HCT116 (cell line): Measurements from ENCODE around the gene ORC6.

Experiments
- CTCF ChIP-seq, 3 experiments: fragments of 200-600 bp in 1 of 3; sonication (generic) in 1 of 3; IDR thresholded peaks in 2 of 3; conservative IDR thresholded peaks in 1 of 3; 2 replicates each; pipeline ENCODE4 v1.5.1; 2012 to 2017; ENCODE audit warnings: low read depth in 2 of 3, low read length in 2 of 3, antibody characterized with exemption in 1 of 3, borderline replicate concordance in 1 of 3, control low read depth in 1 of 3, mild to moderate bottlenecking in 1 of 3, mixed read lengths in 1 of 3, mixed run types in 1 of 3, moderate library complexity in 1 of 3; ENCODE audit not compliant: insufficient read depth in 1 of 3
- ELF1 ChIP-seq: IDR thresholded peaks from 2 replicates; pipeline ENCODE4 v1.6.1; 2012; ENCODE audit warnings: low read depth, borderline replicate concordance
- EZH2 ChIP-seq: fragments of 200-600 bp; sonication (generic); IDR thresholded peaks from 2 replicates; pipeline ENCODE4 v1.6.1; 2017; ENCODE audit warnings: antibody characterized with exemption, mixed run types
- EZH2phosphoT487 ChIP-seq: fragments of 200-600 bp; IDR thresholded peaks from 2 replicates; pipeline ENCODE4 v1.6.1; 2018; ENCODE audit warnings: antibody characterized with exemption, borderline replicate concordance
- FOSL1 ChIP-seq: IDR thresholded peaks from 2 replicates; pipeline ENCODE4 v1.6.1; 2012; ENCODE audit warnings: low read depth
- JUND ChIP-seq: IDR thresholded peaks from 2 replicates; pipeline ENCODE4 v1.6.1; 2012
- MAX ChIP-seq: IDR thresholded peaks from 2 replicates; pipeline ENCODE4 v1.6.1; 2012
- POLR2A ChIP-seq: IDR thresholded peaks from 2 replicates; pipeline ENCODE4 v1.7.0; 2011; ENCODE audit warnings: borderline replicate concordance; ENCODE audit not compliant: insufficient read depth, insufficient read length; ENCODE audit errors: extremely low read depth
- POLR2AphosphoS5 ChIP-seq: IDR thresholded peaks from 2 replicates; pipeline ENCODE4 v1.6.1; 2011; ENCODE audit warnings: mild to moderate bottlenecking, low read depth, low read length, moderate library complexity
- RAD21 ChIP-seq: IDR thresholded peaks from 2 replicates; pipeline ENCODE4 v1.6.1; 2012; ENCODE audit warnings: low read depth, mild to moderate bottlenecking
- SRF ChIP-seq: IDR thresholded peaks from 2 replicates; pipeline ENCODE4 v1.6.1; 2012; ENCODE audit warnings: low read depth
- TF ChIP-seq, protein P1 (sequence below): IDR thresholded peaks from 2 replicates; pipeline ENCODE4 v1.6.1; 2012; ENCODE audit warnings: low read depth

DNA sequence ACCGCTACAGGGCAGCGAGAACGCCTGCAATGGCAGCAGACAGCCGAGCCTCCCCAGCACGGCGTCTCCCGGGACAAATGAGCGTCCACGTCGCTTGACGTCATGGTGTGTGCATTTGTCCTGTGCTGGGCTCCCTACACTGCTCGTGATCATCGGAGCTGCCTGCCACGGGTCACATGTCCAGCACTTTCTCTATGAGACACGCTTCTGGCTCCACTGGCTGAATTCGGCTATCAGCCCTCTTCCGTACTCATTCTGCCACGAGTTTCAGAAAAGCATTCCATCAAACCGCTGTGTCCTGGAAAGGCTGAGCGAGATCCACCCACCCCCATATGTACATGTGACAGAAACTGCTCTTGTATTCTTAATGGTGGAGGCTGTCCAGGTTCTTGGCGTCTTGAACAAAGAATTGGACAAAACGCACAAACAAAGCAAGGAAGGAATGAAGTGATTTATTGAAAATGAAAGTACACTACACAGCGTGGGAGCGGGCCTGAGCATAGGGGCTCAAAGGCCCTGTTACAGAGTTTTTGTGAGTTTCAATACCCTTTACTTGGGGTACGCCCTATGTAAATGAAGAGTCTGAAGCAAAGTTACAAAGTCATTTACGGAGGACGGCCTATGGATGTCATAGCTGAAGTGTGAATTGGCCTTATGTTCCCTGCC, 39.7 kb upstream of the ORC6 start:
- TF ChIP-seq POLR2AphosphoS5 (no peak), CTCF (IDR thresholded peaks at IDR 0.05 in 2 of 3, conservative IDR thresholded peaks at IDR 0.05 in 1 of 3; ENCODE audit: borderline replicate concordance in 1 of 3, insufficient read depth in 1 of 3, low read depth in 2 of 3, low read length in 2 of 3) (no peak), EZH2 (no peak), POLR2A (no peak), EZH2phosphoT487 (no peak), SRF (no peak), FOSL1 (no peak), MAX (no peak), JUND (no peak), ELF1 (no peak), RAD21 (no peak)
- TF ChIP-seq, protein P1, sequence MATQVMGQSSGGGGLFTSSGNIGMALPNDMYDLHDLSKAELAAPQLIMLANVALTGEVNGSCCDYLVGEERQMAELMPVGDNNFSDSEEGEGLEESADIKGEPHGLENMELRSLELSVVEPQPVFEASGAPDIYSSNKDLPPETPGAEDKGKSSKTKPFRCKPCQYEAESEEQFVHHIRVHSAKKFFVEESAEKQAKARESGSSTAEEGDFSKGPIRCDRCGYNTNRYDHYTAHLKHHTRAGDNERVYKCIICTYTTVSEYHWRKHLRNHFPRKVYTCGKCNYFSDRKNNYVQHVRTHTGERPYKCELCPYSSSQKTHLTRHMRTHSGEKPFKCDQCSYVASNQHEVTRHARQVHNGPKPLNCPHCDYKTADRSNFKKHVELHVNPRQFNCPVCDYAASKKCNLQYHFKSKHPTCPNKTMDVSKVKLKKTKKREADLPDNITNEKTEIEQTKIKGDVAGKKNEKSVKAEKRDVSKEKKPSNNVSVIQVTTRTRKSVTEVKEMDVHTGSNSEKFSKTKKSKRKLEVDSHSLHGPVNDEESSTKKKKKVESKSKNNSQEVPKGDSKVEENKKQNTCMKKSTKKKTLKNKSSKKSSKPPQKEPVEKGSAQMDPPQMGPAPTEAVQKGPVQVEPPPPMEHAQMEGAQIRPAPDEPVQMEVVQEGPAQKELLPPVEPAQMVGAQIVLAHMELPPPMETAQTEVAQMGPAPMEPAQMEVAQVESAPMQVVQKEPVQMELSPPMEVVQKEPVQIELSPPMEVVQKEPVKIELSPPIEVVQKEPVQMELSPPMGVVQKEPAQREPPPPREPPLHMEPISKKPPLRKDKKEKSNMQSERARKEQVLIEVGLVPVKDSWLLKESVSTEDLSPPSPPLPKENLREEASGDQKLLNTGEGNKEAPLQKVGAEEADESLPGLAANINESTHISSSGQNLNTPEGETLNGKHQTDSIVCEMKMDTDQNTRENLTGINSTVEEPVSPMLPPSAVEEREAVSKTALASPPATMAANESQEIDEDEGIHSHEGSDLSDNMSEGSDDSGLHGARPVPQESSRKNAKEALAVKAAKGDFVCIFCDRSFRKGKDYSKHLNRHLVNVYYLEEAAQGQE, result no peak
